ENCODE results near the gene ISOC2. TPM values are rescaled to one million over a fixed set of nuclear protein-coding genes. Genes with fewer than 3 reads are reported as not detected.
A peak's percentile ranks its signal among the peaks of the same experiment; 100 is the strongest.

The ISOC2 gene
- total RNA-seq, 1 experiment from 2014 or later = 251 TPM

DNA sequence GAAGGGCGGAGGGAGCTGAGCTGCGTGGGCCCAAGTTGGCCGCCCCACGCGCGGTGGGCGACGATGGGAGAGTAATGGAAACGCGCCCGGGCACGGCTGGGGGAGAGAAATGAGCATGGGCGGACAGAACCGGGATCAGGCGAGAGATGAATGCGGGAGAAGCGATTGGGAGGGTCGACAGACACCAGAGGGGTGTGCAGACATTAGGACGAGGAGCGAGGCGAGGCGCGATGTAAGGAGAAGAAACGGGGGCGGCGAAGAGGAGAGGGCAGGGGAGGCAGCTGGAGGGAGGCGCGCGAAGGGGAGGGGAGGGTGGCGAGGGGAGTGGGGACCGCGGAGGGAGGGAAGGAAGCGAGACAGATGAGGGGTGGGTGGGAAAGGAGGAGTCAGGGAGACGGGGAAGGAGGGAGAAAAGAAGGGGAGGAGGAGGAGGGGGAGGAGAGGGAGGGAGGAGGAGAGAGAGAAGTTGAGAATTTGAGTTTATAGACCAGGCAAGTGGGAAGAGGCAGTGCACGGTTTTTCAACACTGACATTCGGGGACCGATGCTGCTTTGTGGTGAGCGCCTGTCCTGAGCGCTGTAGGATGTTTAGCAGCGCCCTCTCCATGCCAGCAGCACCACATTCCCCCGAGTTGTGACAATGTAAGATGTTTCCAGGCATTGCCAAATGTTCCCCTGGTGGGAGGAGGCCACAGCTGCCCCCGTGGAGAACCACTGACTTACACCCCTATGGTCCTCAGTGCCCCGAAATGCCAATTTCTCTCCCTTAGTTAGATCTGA lies 18.2 kb downstream of the ISOC2 start, which contains the start of gene SHISA7:
TSS of gene SHISA7 (minus strand) at position 256 of the 779 bp plus-strand sequence. CDS start 437 bp downstream, outside the sequence.
- H3K9me2 ChIP-seq (replicated peaks; ENCODE audit: low read length) = no peaks in the 10 kb centered on the region
- H3K4me3 ChIP-seq (ENCODE audit: low read length) = no peak within 1 kb of the TSS
- DNase-seq (peak; percentile 23), ATAC-seq (peak; percentile 30; the same call in 1 of the 2 replicates)
- H3K79me2 ChIP-seq (ENCODE audit: low read length) = no peaks in the 10 kb centered on the region
- peaks cover 55% of the 10 kb centered on the region for H3K27me3 ChIP-seq (ENCODE audit: low read length)
- no peaks in the 10 kb centered on the region for H3K36me3 ChIP-seq (ENCODE audit: low read depth, low read length)
- TF ChIP-seq, protein P1, sequence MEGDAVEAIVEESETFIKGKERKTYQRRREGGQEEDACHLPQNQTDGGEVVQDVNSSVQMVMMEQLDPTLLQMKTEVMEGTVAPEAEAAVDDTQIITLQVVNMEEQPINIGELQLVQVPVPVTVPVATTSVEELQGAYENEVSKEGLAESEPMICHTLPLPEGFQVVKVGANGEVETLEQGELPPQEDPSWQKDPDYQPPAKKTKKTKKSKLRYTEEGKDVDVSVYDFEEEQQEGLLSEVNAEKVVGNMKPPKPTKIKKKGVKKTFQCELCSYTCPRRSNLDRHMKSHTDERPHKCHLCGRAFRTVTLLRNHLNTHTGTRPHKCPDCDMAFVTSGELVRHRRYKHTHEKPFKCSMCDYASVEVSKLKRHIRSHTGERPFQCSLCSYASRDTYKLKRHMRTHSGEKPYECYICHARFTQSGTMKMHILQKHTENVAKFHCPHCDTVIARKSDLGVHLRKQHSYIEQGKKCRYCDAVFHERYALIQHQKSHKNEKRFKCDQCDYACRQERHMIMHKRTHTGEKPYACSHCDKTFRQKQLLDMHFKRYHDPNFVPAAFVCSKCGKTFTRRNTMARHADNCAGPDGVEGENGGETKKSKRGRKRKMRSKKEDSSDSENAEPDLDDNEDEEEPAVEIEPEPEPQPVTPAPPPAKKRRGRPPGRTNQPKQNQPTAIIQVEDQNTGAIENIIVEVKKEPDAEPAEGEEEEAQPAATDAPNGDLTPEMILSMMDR (conservative IDR thresholded peaks at IDR 0.05; ENCODE audit: low read depth, low read length) = no peak
- TF ChIP-seq EZH2phosphoT487 (IDR thresholded peaks at IDR 0.05; ENCODE audit: borderline replicate concordance, low read length) (no peak), EZH2 (IDR thresholded peaks at IDR 0.05; ENCODE audit: low read length, unreplicated experiment) (no peak)
- H4K20me1 ChIP-seq (ENCODE audit: low read length) = no peaks in the 10 kb centered on the region; the same call in 1 of the 2 replicates
- no peaks in the 10 kb centered on the region for H3F3A ChIP-seq (ENCODE audit: low read length, unreplicated experiment)
- POLR2A ChIA-PET (ENCODE audit: unreplicated experiment) = no interaction called here
- no peaks in the 10 kb centered on the region for H3K4me1 ChIP-seq (ENCODE audit: insufficient read depth, low read length)
- no peaks in the 10 kb centered on the region for H3K9me3 ChIP-seq (ENCODE audit: low read length)
- H3K9ac ChIP-seq (ENCODE audit: low read length) = no peak within 1 kb of the TSS
- intact Hi-C loops (cut with micrococcal nuclease) = no loop called here
- CTCF ChIA-PET = no interaction called here
- BruUV-seq (replicated peaks) = no TSS peak
- no peak within 1 kb of the TSS for H3K27ac ChIP-seq (ENCODE audit: low read length)
- H3K4me2 ChIP-seq (ENCODE audit: low read length) = no peak within 1 kb of the TSS
- H2AFZ ChIP-seq (ENCODE audit: low read length) = no peak within 1 kb of the TSS

DNA sequence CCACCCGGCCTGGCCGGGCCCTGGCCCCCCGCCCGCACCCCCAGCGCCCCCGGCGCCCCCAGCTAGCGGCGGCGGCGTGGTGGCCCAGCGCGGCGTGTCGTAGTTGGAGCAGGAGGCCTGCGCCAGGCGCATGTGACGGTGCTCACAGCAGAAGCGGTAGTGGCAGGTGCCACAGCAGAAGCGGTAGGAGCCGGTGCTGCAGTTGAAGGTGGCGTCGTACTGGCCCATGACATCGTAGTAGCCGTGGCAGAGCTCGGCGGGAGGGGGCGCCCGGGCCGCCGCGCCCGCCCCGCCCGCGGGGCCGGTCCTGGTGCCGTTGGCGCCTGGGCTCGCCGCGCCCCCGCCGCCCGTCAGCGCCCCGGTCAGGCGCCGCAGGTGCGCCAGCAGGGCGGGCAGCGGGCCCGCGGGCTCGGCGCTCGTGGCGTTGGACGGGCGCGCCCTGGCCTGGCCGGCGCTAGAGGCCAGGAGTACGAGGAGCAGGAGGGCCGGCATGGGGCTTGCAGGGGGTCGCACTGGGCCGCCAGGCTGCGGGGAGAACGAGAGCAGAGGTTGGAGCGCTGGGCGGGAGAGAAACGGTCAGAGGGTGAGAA lies 19.0 kb downstream of the ISOC2 start:
- CTCF ChIA-PET = no interaction called here
- H3F3A ChIP-seq (ENCODE audit: low read length, unreplicated experiment) = no peaks in the 10 kb centered on the region
- H3K4me1 ChIP-seq (ENCODE audit: insufficient read depth, low read length) = no peaks in the 10 kb centered on the region
- no peaks in the 10 kb centered on the region for H3K9me2 ChIP-seq (replicated peaks; ENCODE audit: low read length)
- ATAC-seq (peak; percentile 31; the same call in 1 of the 2 replicates), DNase-seq (no peak)
- intact Hi-C loops (cut with micrococcal nuclease) = no loop called here
- no peaks in the 10 kb centered on the region for H3K9me3 ChIP-seq (ENCODE audit: low read length)
- TF ChIP-seq EZH2 (IDR thresholded peaks at IDR 0.05; ENCODE audit: low read length, unreplicated experiment) (no peak), EZH2phosphoT487 (IDR thresholded peaks at IDR 0.05; ENCODE audit: borderline replicate concordance, low read length) (no peak)
- TF ChIP-seq, protein P1 (conservative IDR thresholded peaks at IDR 0.05; ENCODE audit: low read depth, low read length) = no peak
- no peak overlapping the region for H3K4me3 ChIP-seq (ENCODE audit: low read length)
- no TSS peak for BruUV-seq (replicated peaks)
- H3K4me2 ChIP-seq (ENCODE audit: low read length) = no peak overlapping the region
- peaks cover 55% of the 10 kb centered on the region for H3K27me3 ChIP-seq (ENCODE audit: low read length)
- H3K79me2 ChIP-seq (ENCODE audit: low read length) = no peaks in the 10 kb centered on the region
- H3K27ac ChIP-seq (ENCODE audit: low read length) = no peak overlapping the region
- POLR2A ChIA-PET (ENCODE audit: unreplicated experiment) = no interaction called here
- no peak overlapping the region for H3K9ac ChIP-seq (ENCODE audit: low read length)
- H2AFZ ChIP-seq (ENCODE audit: low read length) = no peak overlapping the region
- no peaks in the 10 kb centered on the region for H3K36me3 ChIP-seq (ENCODE audit: low read depth, low read length)
- no peaks in the 10 kb centered on the region; the same call in 1 of the 2 replicates for H4K20me1 ChIP-seq (ENCODE audit: low read length)

Data from PC-3 (cell line).